Activated CD8-positive, alpha-beta memory T cell treated with anti-CD3 and anti-CD28 coated beads, Interleukin-2, amount 50 U/mL, for 4 hours (primary cell): ENCODE results near the gene RIMOC1.

Experiments
- DNase-seq: peaks from one replicate; pipeline ENCODE4 v3.0.0-alpha.2; 2020

The RIMOC1 gene, protein sequence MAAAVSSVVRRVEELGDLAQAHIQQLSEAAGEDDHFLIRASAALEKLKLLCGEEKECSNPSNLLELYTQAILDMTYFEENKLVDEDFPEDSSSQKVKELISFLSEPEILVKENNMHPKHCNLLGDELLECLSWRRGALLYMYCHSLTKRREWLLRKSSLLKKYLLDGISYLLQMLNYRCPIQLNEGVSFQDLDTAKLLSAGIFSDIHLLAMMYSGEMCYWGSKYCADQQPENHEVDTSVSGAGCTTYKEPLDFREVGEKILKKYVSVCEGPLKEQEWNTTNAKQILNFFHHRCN

DNA sequence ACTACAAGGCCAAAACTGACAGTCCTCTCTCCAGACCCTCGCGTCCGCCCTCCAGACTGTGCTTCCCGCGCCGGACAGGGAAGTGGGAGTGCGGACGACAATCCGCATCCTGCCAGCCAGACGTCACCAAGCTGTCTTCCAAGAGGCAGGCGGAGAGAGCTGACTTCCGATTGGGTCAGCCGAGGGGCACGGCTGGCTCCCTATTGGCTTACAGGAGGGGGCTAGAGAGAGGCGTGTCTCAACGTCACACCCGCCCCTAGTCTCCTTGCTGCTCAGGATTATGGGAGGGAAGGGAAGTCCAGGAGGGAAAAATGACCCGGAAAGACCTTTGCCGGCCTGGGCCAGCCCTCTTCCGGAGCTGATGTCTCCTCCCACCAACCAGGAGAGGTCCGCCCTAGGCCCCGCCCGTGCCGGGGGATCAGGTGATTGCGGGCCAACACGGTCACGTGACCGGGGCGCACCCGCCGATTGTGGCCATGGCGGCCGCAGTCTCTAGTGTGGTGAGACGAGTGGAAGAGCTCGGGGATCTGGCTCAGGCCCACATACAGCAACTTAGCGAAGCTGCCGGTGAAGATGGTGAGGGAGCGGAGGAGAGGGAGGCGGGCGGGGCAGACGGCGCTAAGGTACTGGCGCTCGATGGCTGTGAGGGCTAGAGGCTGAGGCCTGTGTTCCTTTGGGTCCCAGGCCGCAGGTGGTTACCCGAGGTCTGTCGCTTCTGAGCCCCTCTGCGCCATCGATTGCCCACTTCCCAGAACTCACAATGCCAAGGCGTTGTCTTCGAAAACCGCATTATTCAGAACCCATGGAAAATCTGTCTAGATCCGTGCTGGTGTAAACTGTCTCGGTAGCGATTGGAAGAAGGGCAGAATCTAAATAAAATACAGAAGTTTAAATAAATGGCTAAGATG lies at the start of gene RIMOC1:
TSS of gene RIMOC1 (plus strand) at position 453 of the 908 bp plus-strand sequence. CDS start at position 477, 24 bp downstream.
- DNase-seq = peak; percentile 96

GRCh38 chr5:41856644-41857491 lies 47.3 kb upstream of the RIMOC1 start:
- peak; percentile 45 for DNase-seq

GRCh38 chr5:41857989-41858388 lies 46.2 kb upstream of the RIMOC1 start:
- DNase-seq = no peak

- no peak for DNase-seq
These were observed 45.3 kb upstream of the RIMOC1 start for GRCh38 chr5:41858890-41859289.

- no peak for DNase-seq
These were observed 40.2 kb upstream of the RIMOC1 start for GRCh38 chr5:41863871-41864486.

- DNase-seq = peak; percentile 15
These were observed 34.9 kb upstream of the RIMOC1 start for GRCh38 chr5:41869151-41869723.

GRCh38 chr5:41869724-41870626 lies 34.2 kb upstream of the RIMOC1 start, which contains the start of gene OXCT1:
Gene OXCT1 (minus strand): TSS chr5:41870425. CDS start chr5:41870358, 67 bp downstream.
- DNase-seq = peak; percentile 92

DNA sequence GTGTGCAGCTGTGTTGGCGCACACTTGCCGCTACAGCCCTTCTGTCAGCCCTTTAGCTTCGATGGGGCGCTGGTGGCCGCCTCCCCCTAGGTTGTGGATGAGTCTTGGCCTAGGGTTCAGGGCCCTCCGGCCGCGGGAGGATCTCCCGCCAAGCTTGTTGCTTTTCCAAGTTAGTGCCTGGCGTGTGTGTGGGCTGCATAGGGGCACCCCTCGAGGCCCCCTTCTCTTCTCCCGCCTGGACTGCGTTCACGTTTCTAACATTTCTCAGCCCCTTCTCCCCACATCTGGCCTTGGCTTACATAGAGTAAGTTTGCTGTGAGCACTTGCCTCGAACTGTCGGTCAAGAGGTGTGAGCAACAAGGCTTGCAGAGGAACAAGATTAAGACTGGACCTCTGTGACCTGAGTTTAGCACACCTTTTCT lies 33.5 kb upstream of the RIMOC1 start:
- DNase-seq = no peak

- no peak for DNase-seq
These were observed 32.3 kb upstream of the RIMOC1 start for GRCh38 chr5:41871852-41872251.

DNA sequence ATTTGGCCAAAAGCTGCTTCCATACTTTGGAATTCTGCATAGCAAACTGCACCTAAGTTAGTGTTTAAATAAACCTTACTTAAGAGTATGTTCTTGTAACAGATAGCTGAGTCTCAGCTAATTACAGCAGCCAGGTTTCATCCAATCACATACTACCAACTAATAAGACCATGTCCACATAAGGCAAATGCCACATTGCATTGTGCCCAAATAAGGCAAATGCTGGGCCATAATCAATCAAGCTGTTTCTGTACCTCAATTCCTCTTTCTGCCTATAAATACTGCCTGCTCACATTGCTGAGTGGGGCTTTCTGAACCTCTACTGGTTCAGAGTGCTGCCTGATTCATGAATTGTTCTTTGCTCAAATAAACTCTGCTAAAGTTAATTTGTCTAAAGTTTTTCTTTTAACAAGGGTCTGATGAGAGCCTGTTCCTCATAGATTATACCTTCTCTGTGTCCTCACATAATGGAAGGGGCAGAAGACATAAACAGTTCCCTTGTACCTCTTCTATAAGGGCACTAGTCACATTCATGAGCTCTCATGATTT lies 29.6 kb upstream of the RIMOC1 start:
- DNase-seq = no peak

GRCh38 chr5:41875121-41875520 lies 29.0 kb upstream of the RIMOC1 start:
- DNase-seq = no peak

DNA sequence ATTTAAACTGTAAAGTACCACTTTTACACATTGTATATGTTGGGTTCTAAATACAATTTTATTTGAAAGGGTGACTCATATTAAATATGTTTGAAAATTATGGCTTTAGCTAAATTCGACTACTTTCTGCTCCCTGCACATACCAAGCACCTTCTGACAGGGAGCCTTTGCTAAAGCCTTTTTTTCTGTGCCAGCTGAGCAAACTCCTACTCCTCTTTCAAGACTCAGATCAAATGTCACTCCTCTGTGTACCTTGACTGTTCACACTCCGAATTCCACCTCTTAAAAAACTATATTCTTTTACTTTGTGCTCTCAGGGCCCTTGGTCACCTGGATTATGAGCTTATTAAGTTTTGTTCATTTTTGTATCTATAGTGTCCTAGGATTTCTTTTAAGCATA lies 27.5 kb upstream of the RIMOC1 start:
- DNase-seq = no peak

GRCh38 chr5:41877408-41877807 lies 26.7 kb upstream of the RIMOC1 start:
- no peak for DNase-seq

DNA sequence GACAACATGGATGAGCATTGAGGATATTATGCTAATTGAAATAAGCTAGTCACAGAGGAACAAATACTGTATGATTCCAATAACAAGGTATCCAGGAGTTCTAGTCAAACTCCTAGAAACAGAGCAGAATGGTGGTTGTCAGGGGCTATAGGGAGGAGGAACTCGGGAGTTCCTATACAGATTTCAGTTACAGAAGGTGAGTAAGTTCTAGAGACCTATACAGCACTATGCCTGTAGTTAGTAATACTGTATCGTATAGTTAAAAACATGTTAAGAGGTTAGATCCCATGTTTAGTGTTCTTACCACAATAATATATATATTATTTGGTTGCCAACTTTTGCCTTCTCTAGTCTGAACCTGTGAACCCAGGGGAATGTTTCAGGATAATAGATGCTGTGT lies 26.0 kb upstream of the RIMOC1 start:
- no peak for DNase-seq

DNA sequence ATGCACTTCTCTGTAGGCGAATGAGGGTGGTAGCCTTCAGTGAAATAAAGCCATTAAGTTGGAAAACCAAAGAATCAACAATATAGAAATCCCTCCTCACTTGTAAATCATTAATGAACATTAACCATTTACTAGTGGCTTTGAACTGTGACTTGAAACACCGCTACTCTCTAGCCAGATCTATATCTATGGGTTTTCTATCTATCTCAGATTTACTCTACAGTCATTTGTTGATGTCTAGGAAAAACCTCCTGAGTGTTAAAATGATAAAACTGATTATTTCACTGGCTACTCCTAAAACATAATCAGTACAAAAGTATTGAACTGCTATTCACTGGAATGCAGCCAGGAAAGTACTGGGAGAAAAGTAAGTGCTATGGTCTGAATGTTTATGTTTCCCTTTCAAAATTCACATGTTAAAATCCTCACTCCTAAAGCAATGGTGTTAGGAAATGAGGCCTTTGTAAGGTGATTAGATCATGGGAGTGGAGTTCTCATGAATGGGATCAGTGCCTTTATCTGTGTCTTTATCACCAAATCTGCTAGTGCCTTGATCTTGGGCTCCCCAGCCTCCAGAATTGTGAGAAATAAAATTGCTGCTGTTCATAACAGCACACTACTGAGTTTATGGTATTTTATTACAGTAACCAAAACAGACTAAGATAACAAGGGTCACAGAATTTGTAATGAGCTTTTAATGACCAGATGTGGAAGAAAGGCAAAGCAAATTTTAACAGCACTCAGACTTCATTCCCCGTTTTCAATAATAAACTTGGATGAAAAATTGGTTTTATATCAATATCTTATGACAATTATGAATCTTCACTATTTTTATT lies 25.3 kb upstream of the RIMOC1 start:
- DNase-seq = no peak

DNA sequence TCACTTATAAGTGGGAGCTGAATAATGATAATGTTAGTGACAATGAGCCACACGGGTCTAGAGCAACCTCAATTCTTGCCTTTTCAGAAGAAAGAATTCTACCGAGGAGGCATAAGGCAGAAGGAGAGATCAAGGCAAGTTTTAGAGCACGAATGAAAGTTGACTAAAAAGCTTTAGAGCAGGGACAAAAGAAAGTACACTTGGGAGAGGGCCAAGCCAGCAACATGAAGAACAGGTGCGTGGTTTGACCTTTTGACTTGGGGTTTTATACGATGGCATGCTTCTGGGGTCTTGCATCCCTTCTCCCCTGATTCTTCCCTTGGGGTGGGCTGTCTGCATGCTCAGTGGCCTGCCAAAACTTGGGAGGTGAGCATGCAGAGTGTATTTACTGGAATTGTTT lies 21.4 kb upstream of the RIMOC1 start:
- no peak for DNase-seq

- DNase-seq = no peak
These were observed 20.9 kb upstream of the RIMOC1 start for GRCh38 chr5:41883243-41883642.

DNA sequence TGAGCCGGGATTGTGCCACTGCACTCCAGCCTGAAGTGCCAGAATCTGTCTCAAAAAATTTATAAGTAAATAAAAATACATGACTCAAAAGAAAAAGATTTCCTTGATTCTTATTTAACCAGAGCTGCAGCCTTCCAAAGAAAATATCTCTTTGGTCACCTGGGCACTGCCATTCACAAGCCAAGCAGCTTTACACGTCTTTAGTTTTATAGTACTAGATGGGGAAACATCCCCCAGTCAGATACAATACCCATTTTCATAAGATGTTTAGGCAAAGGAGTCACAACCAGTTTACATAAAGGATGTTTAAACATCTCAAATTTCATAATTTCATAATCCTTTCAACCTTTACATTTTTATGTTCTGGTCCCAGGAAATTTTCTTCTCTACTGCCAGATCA lies 20.2 kb upstream of the RIMOC1 start:
- no peak for DNase-seq

DNA sequence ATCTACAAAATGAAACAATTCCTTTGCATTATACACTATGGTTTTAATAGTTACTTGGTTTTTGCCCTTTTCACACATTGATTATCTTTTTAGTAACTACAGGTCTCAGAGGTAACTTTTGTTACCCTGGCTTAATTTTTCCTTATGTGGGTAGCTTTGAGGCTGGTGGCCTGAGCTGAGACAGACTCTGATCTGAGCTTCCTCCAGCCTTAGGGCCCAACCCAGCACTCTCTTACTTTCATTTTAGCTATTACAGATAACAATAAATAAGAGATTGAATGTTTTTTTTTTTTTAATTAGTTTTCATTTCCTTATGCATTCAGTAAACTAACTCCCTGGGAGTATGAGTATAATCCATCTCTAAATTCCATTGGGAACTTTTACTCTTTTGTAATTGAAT lies 18.9 kb upstream of the RIMOC1 start:
- no peak for DNase-seq
